Measurements from ENCODE around the gene STARD6. TPM values are rescaled to one million over a fixed set of nuclear protein-coding genes. Genes with fewer than 3 reads are reported as not detected.
"Not testable (repeated sequence)": the region's sequence is repeated elsewhere in the genome, so short reads cannot be mapped to it uniquely, and the experiment has no call there.

Gene STARD6
- total RNA-seq, 2 experiments from 2014 or later: not detected

- Mint-ChIP-seq H3K27ac (no peak overlapping the region), H3K27me3 (no peaks in the 10 kb centered on the region), H3K4me1 (ENCODE audit: low read depth) (no peaks in the 10 kb centered on the region), H3K4me3 (no peak overlapping the region), H3K9me3 (no peaks in the 10 kb centered on the region), H3K36me3 (ENCODE audit: low read depth) (no peaks in the 10 kb centered on the region)
- H3K4me3 ChIP-seq (ENCODE audit: low read length): no peak overlapping the region
- ATAC-seq (ENCODE audit: poor library complexity): no peak
- ChIA-PET POLR2A (no interaction called here), CTCF (no interaction called here)
- H3K27me3 ChIP-seq (ENCODE audit: control insufficient read depth in 1 of 2, insufficient read depth in 2 of 2, low read length in 2 of 2): no peaks in the 10 kb centered on the region
- peaks cover 5 to 10% of the 10 kb centered on the region in 2 experiments for H3K9me3 ChIP-seq (ENCODE audit: control insufficient read depth in 1 of 2, insufficient read depth in 1 of 2, low read length in 2 of 2)
- intact Hi-C loops (cut with DNase I, micrococcal nuclease): no loop called here
- TF ChIP-seq CTCF (IDR thresholded peaks at IDR 0.05): no peak
- no peaks in the 10 kb centered on the region for H3K4me1 ChIP-seq (ENCODE audit: insufficient read depth, low read length)
- no peak for DNase-seq
- no peak overlapping the region for H3K27ac ChIP-seq (ENCODE audit: low read depth in 1 of 2, low read length in 2 of 2)
- no peaks in the 10 kb centered on the region for H3K36me3 ChIP-seq (ENCODE audit: insufficient read depth, low read length)
Observed at GRCh38 chr18:54303408-54303807, 54.2 kb downstream of the STARD6 start.

GRCh38 chr18:54298991-54299390 lies 58.7 kb downstream of the STARD6 start:
- CTCF ChIA-PET: interaction anchor here (0.7 kb wide), 1 partner anchor 41 kb away, joined by 3 read pairs; no protein-coding TSS in a partner anchor
- H3K4me1 ChIP-seq (ENCODE audit: insufficient read depth, low read length); H3K9me3 Mint-ChIP-seq; H3K4me1 Mint-ChIP-seq (ENCODE audit: low read depth); ATAC-seq (ENCODE audit: poor library complexity); intact Hi-C loops (cut with DNase I, micrococcal nuclease); H3K4me3 ChIP-seq (ENCODE audit: low read length); H3K27me3 Mint-ChIP-seq; H3K36me3 ChIP-seq (ENCODE audit: insufficient read depth, low read length); H3K27ac Mint-ChIP-seq; H3K27me3 ChIP-seq (ENCODE audit: control insufficient read depth in 1 of 2, insufficient read depth in 2 of 2, low read length in 2 of 2); H3K4me3 Mint-ChIP-seq; H3K27ac ChIP-seq (ENCODE audit: low read depth in 1 of 2, low read length in 2 of 2); DNase-seq; H3K9me3 ChIP-seq (ENCODE audit: control insufficient read depth in 1 of 2, insufficient read depth in 1 of 2, low read length in 2 of 2); POLR2A ChIA-PET: not testable (repeated sequence)
- H3K36me3 Mint-ChIP-seq (ENCODE audit: low read depth): peaks cover 21% of the 10 kb centered on the region

- no peak for TF ChIP-seq CTCF (IDR thresholded peaks at IDR 0.05)
- ATAC-seq (ENCODE audit: poor library complexity) (no peak), DNase-seq (no peak)
- no peaks in the 10 kb centered on the region for H3K4me1 ChIP-seq (ENCODE audit: insufficient read depth, low read length)
- ChIA-PET POLR2A (no interaction called here), CTCF (no interaction called here)
- no peak overlapping the region for H3K27ac ChIP-seq (ENCODE audit: low read depth in 1 of 2, low read length in 2 of 2)
- no peaks in the 10 kb centered on the region for H3K27me3 Mint-ChIP-seq
- H3K27ac Mint-ChIP-seq: no peak overlapping the region
- H3K36me3 ChIP-seq (ENCODE audit: insufficient read depth, low read length): peaks cover 13% of the 10 kb centered on the region
- no peaks in the 10 kb centered on the region for H3K27me3 ChIP-seq (ENCODE audit: control insufficient read depth in 1 of 2, insufficient read depth in 2 of 2, low read length in 2 of 2)
- intact Hi-C loops (cut with DNase I, micrococcal nuclease): no loop called here
- no peak overlapping the region for H3K4me3 ChIP-seq (ENCODE audit: low read length)
- H3K36me3 Mint-ChIP-seq (ENCODE audit: low read depth): peaks cover 34% of the 10 kb centered on the region
- peaks cover 5 to 9% of the 10 kb centered on the region in 2 experiments for H3K9me3 ChIP-seq (ENCODE audit: control insufficient read depth in 1 of 2, insufficient read depth in 1 of 2, low read length in 2 of 2)
- H3K9me3 Mint-ChIP-seq: peaks cover 3% of the 10 kb centered on the region
- H3K4me1 Mint-ChIP-seq (ENCODE audit: low read depth): no peaks in the 10 kb centered on the region
- H3K4me3 Mint-ChIP-seq: no peak overlapping the region
Observed at GRCh38 chr18:54296062-54296461, 61.6 kb downstream of the STARD6 start.

- intact Hi-C loops (cut with DNase I, micrococcal nuclease): no loop called here
- ChIA-PET POLR2A (interaction anchor here (1.0 kb wide), 1 partner anchor 24 kb away, joined by 3 read pairs; no protein-coding TSS in a partner anchor), CTCF (no interaction called here)
- TF ChIP-seq CTCF (IDR thresholded peaks at IDR 0.05): no peak
- peaks cover 14% of the 10 kb centered on the region for H3K36me3 ChIP-seq (ENCODE audit: insufficient read depth, low read length)
- ATAC-seq (ENCODE audit: poor library complexity) (no peak), DNase-seq (no peak)
- peaks cover 52% of the 10 kb centered on the region for H3K36me3 Mint-ChIP-seq (ENCODE audit: low read depth)
- no peaks in the 10 kb centered on the region for H3K27me3 Mint-ChIP-seq
- H3K27me3 ChIP-seq (ENCODE audit: control insufficient read depth in 1 of 2, insufficient read depth in 2 of 2, low read length in 2 of 2): no peaks in the 10 kb centered on the region
- no peak overlapping the region for H3K4me3 ChIP-seq (ENCODE audit: low read length)
- no peak overlapping the region for H3K27ac ChIP-seq (ENCODE audit: low read depth in 1 of 2, low read length in 2 of 2)
- H3K27ac Mint-ChIP-seq: no peak overlapping the region
- H3K4me1 Mint-ChIP-seq (ENCODE audit: low read depth): no peaks in the 10 kb centered on the region
- H3K9me3 Mint-ChIP-seq: peaks cover 3% of the 10 kb centered on the region
- H3K9me3 ChIP-seq (ENCODE audit: control insufficient read depth in 1 of 2, insufficient read depth in 1 of 2, low read length in 2 of 2): peaks cover 0 to 5% of the 10 kb centered on the region in 2 experiments
- no peaks in the 10 kb centered on the region for H3K4me1 ChIP-seq (ENCODE audit: insufficient read depth, low read length)
- H3K4me3 Mint-ChIP-seq: no peak overlapping the region
Observed at GRCh38 chr18:54294274-54294673, 63.4 kb downstream of the STARD6 start.

All from CD4-positive, alpha-beta T cell (primary cell).